ENCODE results near the gene COL11A2.

Gene COL11A2

DNA sequence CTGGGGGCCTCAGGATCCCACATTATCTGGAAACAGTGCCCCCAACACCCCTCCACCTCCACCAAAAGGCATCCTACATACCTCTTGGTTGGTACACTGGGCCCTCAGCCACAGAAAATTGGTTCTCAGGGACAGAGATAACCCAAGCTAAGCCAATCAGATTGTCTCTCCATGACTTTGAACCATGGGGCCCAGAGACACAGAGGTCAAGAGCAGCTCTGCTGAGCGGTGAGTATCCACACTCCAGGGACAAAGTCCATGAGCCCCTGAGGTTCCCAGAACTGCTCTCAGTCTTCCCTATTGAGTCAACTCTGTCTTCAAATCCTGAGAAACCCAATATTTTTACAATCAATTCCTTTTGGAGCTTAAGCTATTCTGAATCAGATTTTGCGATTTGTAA is 35.3 kb downstream of the COL11A2 start:
- no peak for TF ChIP-seq CTCF (IDR thresholded peaks at IDR 0.05)

GRCh38 chr6:33156561-33156960 is 35.7 kb downstream of the COL11A2 start:
- TF ChIP-seq CTCF (IDR thresholded peaks at IDR 0.05): no peak

DNA sequence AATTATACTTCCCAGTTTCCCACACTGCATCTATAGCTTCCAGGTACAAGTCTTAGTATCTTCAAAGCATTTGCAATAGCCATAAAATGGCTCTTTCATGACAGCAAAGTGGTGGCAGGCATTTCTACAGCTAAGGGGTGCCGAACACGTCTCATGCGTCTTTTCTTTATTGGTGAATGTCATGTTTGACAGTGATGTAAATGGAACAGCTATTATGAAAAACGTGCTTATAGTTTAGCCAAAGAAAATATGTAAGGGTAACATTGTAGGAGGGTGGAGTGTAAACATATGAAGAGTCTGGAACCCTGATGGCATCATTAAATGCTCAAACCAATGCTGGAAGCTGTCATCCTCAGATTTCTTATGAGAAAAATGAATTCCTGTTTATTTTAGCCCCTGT is 37.9 kb downstream of the COL11A2 start:
- TF ChIP-seq CTCF (IDR thresholded peaks at IDR 0.05): no peak

GRCh38 chr6:33151050-33151449 is 41.2 kb downstream of the COL11A2 start:
- TF ChIP-seq CTCF (IDR thresholded peaks at IDR 0.05): no peak

GRCh38 chr6:33147807-33148666 is 44.2 kb downstream of the COL11A2 start:
- peak; percentile 78 for TF ChIP-seq CTCF (IDR thresholded peaks at IDR 0.05)

- no peak for TF ChIP-seq CTCF (IDR thresholded peaks at IDR 0.05)
Measured at GRCh38 chr6:33144373-33144772, 47.9 kb downstream of the COL11A2 start.

DNA sequence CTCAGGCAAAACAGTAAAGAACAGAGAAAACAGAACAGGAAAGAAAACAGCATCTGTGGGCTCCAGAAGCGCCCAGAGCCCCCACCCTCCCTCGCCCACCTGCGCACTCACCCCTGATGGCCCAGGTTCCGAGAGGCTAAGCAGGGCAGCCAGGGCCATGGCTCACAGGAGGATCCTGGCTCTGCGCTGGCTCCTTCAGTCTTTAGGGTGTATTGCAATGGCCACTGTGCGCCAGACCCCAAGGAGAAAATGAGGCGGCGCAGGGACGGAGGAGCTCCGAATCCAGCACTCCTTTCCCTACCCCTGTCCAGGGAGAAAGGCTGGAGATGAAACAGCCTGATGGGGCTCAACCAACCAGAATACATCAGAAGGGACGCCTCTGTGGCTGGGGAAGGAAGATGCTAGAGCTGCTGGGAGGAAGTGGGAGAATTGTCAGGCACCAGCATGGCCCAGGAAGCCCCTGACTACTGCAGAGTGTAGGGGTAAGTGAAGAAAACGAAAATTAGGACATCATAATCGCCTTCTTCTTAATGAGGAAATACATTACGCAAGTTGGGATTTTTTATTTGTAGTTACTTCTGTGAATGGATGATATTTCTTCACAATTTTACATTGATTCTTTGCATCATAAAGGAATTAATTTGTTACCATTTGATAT is 49.0 kb downstream of the COL11A2 start:
- no peak for TF ChIP-seq CTCF (IDR thresholded peaks at IDR 0.05)

Measured in LNCAP (cell line).